ENCODE measurements around the gene LACRT. TPM values are rescaled to one million over a fixed set of nuclear protein-coding genes. Genes with fewer than 3 reads are reported as not detected.

Gene LACRT
- total RNA-seq, 2 donors from 2014 or later, result not detected

DNA sequence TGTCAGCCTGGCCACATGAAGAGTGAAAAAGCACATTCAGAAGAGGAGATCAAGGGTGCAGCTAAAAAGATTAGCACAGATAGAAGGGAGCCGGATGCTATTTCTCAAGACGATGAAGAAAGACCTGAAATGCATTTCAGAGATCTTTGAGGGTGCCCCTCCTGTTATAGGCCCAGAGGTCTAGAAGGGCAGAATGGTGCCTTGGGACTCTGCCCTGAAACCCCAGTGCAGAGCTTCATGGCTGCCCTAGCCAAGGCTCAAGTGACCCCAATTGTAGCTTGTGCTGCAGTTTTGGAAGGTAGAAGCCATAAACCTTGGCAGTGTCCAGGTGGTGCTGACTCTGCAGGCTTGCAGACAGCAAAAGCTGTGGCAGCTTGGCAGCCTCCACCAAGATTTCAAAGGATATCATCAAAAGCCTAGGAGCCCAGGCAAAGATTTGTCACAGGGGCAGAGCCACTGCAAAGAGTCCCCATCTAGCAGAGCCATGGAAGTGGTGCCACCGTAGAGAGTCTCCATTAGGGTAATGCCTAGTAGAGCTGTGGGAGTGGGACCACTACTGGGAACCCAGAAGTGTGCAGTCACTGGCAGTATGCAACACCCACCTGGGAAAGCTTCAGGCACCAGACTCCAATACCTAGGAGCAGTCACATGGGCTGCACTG is 6.4 kb downstream of the LACRT start:
- Mint-ChIP-seq H3K27ac (no peak overlapping the region), H3K9me3 (peaks cover 9 to 10% of the 10 kb centered on the region in 2 donors), H3K4me1 (ENCODE audit: low read depth) (no peaks in the 10 kb centered on the region), H3K36me3 (ENCODE audit: insufficient read depth in 2 of 2) (peaks cover 8 to 11% of the 10 kb centered on the region in 2 donors), H3K27me3 (ENCODE audit: low read depth) (peaks cover 42% of the 10 kb centered on the region), H3K4me3 (no peak overlapping the region)
- ATAC-seq (replicated peaks in 1 of 2) (no peak), DNase-seq (no peak)

DNA sequence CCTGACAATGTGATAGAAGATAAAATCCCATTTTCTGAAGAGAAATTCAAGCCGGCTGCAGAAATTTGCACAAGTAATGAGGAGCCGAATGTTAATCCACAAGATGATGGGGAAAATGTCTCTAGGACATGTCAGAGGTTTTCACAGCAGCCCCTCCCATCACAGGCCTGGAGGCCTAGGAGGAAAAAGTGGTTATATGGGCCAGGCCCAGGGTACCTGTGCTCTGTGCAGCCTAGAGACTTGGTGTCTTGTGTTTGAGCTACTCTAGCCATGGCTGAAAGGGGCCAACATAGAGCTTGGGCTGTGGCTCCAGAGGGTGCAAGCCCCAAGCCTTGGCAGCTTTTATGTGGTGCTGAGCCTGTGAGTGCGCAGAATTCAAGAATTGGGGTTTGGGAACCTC is 7.4 kb downstream of the LACRT start:
- no peaks in the 10 kb centered on the region for H3K4me1 Mint-ChIP-seq (ENCODE audit: low read depth)
- no peak overlapping the region for H3K4me3 Mint-ChIP-seq
- ATAC-seq (replicated peaks in 1 of 2) (no peak), DNase-seq (no peak)
- no peak overlapping the region for H3K27ac Mint-ChIP-seq
- peaks cover 50% of the 10 kb centered on the region for H3K27me3 Mint-ChIP-seq (ENCODE audit: low read depth)
- H3K36me3 Mint-ChIP-seq (ENCODE audit: insufficient read depth in 2 of 2), result peaks cover 8 to 11% of the 10 kb centered on the region in 2 donors
- peaks cover 9 to 10% of the 10 kb centered on the region in 2 donors for H3K9me3 Mint-ChIP-seq

DNA sequence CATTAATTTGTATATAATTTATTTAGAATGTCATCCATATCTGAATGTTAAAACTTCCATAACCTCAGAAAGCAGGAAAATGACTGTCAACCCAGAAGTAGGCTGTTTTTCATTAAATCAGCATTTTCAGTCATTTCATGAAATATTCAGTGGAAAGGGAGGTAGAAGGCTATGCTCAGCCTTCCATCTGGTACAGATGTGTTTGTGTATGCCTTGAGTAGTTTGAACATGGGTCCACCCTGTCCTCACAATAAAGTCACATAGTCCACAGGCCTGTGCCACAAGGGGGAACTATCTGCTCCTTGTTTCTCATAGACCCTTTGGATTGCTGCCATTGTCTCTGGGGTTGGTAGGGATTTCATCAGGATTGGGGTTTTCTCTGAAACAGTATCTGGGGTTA is 9.1 kb downstream of the LACRT start:
- Mint-ChIP-seq H3K9me3 (peaks cover 9 to 10% of the 10 kb centered on the region in 2 donors), H3K36me3 (ENCODE audit: insufficient read depth in 2 of 2) (peaks cover 8 to 11% of the 10 kb centered on the region in 2 donors), H3K4me3 (no peak overlapping the region), H3K27ac (no peak overlapping the region), H3K4me1 (ENCODE audit: low read depth) (no peaks in the 10 kb centered on the region), H3K27me3 (ENCODE audit: low read depth) (peaks cover 58% of the 10 kb centered on the region)
- ATAC-seq (replicated peaks in 1 of 2) (no peak), DNase-seq (no peak)

DNA sequence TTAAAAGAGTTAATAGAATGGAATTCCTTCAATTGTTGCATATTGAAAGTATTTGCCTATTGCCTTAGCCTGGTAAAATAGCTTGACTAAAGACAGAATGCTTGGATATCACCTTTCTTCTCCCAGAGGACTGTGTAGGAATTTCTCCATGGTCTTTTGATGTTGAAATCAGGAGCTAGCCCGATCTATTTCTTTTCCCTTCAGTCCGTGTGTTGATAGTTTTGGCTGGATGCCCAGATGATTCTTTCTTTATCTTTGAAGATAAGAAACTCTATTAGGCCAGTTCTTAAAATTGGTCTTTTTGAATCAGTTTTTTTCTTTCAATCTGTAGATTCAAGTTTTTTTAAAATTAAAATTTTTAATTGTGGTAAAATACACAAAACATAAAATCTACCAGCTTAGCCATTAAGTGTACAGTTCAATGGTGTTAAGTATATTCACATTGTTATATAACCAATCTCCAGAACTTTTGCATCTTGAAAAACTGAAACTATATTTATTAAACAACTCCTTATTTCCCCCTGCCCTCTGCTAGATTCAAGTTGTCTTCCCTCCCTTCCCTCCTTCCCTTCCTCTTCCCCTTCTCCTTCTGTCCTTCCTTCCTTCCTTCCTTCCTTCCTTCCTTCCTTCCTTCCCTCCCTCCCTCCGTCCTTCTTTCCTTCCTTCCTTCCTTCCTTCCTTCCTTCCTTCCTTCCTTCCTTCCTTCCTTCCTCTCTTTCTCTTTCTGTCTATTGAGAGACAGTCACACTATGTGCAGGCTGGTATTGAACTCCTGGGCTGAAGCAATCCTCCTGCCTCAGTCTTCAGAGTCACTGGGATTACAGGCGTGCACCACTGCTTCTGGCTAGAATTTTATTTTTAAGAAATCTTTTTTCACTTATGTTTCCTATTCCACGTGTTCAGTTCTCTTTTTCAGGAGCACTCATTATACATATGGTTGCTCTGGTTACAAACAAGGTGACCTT is 10.1 kb downstream of the LACRT start:
- Mint-ChIP-seq H3K36me3 (ENCODE audit: insufficient read depth in 2 of 2) (peaks cover 8 to 11% of the 10 kb centered on the region in 2 donors), H3K9me3 (peaks cover 9 to 10% of the 10 kb centered on the region in 2 donors), H3K4me3 (no peak overlapping the region), H3K27me3 (ENCODE audit: low read depth) (peaks cover 58% of the 10 kb centered on the region), H3K4me1 (ENCODE audit: low read depth) (no peaks in the 10 kb centered on the region), H3K27ac (no peak overlapping the region)
- ATAC-seq (replicated peaks in 1 of 2) (no peak), DNase-seq (no peak)

DNA sequence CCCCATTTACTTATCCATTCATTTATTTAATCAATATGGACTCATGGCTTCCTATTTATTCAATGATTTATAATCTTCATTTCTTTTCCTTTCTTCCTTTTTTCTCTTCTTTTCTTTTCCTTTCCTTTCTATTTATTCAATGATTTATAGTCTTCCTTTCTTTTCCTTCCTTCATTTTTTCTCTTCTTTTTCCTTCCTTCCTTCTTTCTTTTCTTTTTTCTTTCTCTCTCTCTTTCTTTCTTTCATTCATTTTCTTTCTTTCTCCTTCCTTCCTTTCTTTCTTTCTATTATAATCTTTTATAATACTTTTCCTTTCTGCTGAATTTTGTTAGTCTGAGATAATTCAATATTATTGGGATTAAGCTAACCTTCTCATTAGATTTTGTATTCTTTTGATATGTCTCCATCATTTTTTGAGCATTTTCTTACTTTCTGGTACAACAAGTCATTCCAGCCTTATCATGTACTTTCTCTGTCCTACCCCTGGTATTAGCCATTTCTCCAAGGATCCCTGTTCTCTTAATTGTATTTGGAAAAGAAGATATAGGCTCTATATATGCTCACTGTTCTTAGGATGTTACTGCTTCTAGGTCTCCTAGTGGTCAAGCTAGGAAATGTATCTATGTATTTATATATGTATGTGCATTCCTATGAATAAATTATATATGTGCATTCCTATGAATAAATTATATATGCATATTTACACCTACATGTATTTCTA is 12.1 kb downstream of the LACRT start:
- H3K4me3 Mint-ChIP-seq, result no peak overlapping the region
- H3K9me3 Mint-ChIP-seq, result peaks cover 5 to 6% of the 10 kb centered on the region in 2 donors
- DNase-seq, result no peak
- no peaks in the 10 kb centered on the region for H3K4me1 Mint-ChIP-seq (ENCODE audit: low read depth)
- H3K27ac Mint-ChIP-seq, result no peak overlapping the region
- peaks cover 65% of the 10 kb centered on the region for H3K27me3 Mint-ChIP-seq (ENCODE audit: low read depth)
- H3K36me3 Mint-ChIP-seq (ENCODE audit: insufficient read depth in 2 of 2), result peaks cover 6 to 8% of the 10 kb centered on the region in 2 donors
- no peak for ATAC-seq (replicated peaks in 1 of 2)

DNA sequence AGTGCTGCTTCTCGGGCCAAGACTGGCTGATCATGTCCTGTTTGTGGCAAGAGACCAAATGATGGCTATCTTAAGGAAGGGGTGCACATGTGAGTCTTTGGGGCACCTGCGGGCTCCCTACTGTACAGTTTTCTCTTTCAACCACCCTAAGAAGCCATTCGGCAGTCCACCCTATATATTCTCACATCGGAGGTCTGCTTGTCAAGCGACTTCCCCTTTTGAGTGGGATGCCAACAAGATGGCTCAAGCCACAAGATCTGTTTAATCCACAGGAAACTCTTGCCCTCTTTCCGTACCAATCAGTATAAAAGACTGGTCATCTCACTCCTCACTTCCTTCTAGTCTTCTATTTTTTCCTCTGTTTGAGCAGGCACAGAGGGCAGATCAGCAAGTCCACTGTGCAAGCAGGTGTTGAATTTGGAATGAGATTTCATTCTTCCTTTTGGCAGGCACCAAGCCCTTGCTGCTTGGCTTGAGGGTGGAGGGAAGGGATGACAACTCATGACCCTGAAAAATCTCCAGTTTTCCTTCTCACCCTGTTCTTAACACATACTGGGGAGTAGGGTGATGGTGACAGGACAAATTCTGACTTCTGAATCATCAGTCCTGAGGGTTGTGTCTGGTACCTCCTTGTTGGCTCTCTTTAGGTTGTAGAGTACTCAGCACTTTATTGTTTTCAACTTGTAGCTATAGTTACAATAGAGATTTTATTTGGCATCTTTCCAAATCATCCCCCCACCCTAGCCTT is 17.6 kb downstream of the LACRT start:
- Mint-ChIP-seq H3K9me3 (no peaks in the 10 kb centered on the region), H3K4me1 (ENCODE audit: low read depth) (no peaks in the 10 kb centered on the region), H3K36me3 (ENCODE audit: insufficient read depth in 2 of 2) (no peaks in the 10 kb centered on the region), H3K4me3 (no peak overlapping the region), H3K27ac (no peak overlapping the region), H3K27me3 (ENCODE audit: low read depth) (peaks cover 43% of the 10 kb centered on the region)
- ATAC-seq (replicated peaks in 1 of 2) (no peak), DNase-seq (no peak)

DNA sequence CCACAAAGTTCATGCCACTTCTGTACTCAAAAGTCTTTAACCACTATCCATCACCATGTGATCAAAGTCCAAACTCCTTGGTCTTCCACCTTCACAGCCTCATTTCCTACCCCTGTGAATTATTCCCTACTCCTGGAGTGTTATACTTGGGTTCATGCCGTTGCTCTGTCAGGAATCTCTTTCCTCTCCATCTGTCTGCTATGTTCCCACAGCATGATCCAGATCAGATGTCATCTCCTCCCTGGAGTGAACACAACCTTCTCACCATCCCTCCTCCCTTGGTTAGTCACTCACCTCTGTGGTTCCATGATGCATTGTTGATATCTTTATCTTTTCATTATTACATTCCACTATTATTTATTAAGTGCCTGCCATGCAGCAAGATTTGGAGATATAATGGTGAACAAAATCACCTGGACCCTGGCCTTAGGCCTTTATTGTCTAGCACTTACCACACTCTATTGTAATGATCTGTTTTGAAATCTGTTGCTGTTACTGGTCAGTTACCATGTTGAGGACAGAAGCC is 22.4 kb downstream of the LACRT start:
- Mint-ChIP-seq H3K27me3 (ENCODE audit: low read depth) (peaks cover 26% of the 10 kb centered on the region), H3K36me3 (ENCODE audit: insufficient read depth in 2 of 2) (no peaks in the 10 kb centered on the region)
- no peak for ATAC-seq (replicated peaks in 1 of 2)

DNA sequence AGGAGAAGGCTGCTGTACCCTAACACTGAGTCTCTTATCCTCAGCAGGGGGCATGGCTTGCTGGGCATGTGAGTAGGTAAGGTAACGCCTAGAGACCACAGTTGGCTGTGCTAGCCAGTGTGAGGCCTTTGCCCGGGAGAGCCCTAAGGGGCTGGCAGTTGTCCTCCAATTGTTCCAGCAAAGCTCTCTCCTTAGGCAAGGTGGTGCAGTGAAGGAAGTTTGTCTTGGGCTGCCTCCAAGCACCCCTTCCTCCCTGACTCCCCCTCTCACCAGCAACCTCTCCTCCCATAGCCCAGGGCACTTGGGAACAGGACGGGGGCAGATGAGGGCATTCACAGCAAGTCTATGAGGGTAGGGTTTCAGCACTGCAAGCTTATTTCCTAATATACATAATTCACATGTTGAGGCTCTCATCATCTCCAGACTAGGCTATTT is 23.0 kb downstream of the LACRT start:
- no peak for ATAC-seq (replicated peaks in 1 of 2)
- Mint-ChIP-seq H3K4me3 (no peak overlapping the region), H3K4me1 (ENCODE audit: low read depth) (no peaks in the 10 kb centered on the region), H3K27me3 (ENCODE audit: low read depth) (peaks cover 23% of the 10 kb centered on the region), H3K27ac (no peak overlapping the region), H3K36me3 (ENCODE audit: insufficient read depth in 2 of 2) (no peaks in the 10 kb centered on the region), H3K9me3 (no peaks in the 10 kb centered on the region)
- no peak for DNase-seq

More for the DNA sequence above, 22.4 kb downstream of the LACRT start:
- no peak overlapping the region for H3K4me3 Mint-ChIP-seq
- no peak overlapping the region for H3K27ac Mint-ChIP-seq
- no peaks in the 10 kb centered on the region for H3K9me3 Mint-ChIP-seq
- H3K4me1 Mint-ChIP-seq (ENCODE audit: low read depth), result no peaks in the 10 kb centered on the region
- DNase-seq, result no peak

DNA sequence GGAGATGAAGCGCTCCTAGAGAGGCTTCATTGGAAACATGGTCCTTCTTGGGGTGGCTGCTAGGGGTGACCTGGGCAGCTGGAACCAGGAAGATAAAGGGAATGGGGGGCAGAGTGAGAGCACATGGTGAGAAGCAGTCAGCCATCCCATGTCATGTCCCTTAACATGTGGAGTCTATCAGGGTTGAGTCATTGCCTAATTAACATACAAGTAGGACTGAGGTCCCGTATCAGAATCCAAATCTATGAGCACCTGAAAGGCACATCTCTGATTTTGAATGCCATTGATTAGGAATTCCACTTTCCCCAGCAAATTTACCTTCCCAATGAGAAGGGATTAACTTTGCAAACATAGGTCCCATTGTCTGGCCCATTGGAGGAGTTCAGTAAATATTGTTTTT is 25.9 kb downstream of the LACRT start:
- Mint-ChIP-seq H3K4me3 (no peak overlapping the region), H3K27ac (no peak overlapping the region), H3K4me1 (ENCODE audit: low read depth) (no peaks in the 10 kb centered on the region), H3K27me3 (ENCODE audit: low read depth) (peaks cover 8% of the 10 kb centered on the region), H3K36me3 (ENCODE audit: insufficient read depth in 2 of 2) (no peaks in the 10 kb centered on the region), H3K9me3 (no peaks in the 10 kb centered on the region)
- no peak for DNase-seq
- ATAC-seq (replicated peaks in 1 of 2), result no peak

DNA sequence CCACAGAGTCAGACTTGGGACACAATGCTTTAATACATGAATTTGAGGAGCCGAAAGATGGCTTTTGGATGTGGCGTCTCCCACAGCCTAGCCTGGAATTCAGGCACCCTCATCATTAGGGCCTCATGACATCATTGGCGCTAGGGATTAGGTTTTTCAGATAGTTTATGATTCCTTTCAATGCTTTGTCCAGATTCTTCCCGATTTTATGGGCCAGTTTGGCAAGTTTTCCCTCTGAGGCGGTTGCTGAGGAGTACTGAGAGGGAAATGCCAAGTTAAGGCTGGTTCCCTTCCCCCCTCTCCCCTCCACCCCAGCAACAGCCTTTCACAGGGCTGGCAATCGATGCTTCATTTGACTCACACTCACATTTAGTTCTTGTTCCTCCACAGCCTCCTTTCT is 26.5 kb downstream of the LACRT start:
- Mint-ChIP-seq H3K4me1 (ENCODE audit: low read depth) (peaks cover 2% of the 10 kb centered on the region), H3K36me3 (ENCODE audit: insufficient read depth in 2 of 2) (no peaks in the 10 kb centered on the region), H3K27me3 (ENCODE audit: low read depth) (peaks cover 8% of the 10 kb centered on the region), H3K9me3 (no peaks in the 10 kb centered on the region), H3K4me3 (no peak overlapping the region), H3K27ac (no peak overlapping the region)
- ATAC-seq (replicated peaks in 1 of 2) (no peak), DNase-seq (no peak)

DNA sequence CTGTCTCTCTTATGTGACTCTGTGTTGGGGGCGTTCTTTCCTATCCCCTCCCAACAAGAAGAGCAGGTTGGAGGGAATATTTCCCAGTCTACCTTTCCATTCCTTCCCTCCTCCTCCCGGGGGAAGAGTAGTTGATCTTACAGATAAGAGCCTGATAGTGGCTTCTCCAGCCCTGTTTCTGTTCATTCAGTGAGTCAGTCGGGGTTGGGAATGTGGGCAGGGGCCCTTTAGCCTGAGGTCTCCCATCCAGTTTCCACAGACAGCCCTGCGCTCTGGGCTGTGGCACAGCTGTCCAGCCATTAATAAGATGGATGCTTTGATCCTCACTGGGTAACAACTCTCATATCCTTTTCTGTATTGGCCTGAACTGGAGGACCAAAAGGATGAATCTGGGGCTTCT is 28.1 kb downstream of the LACRT start:
- Mint-ChIP-seq H3K27ac (no peak overlapping the region), H3K9me3 (no peaks in the 10 kb centered on the region), H3K4me3 (no peak overlapping the region), H3K4me1 (ENCODE audit: low read depth) (peaks cover 6% of the 10 kb centered on the region), H3K36me3 (ENCODE audit: insufficient read depth in 2 of 2) (no peaks in the 10 kb centered on the region), H3K27me3 (ENCODE audit: low read depth) (peaks cover 8% of the 10 kb centered on the region)
- DNase-seq (no peak), ATAC-seq (replicated peaks in 1 of 2) (no peak)

DNA sequence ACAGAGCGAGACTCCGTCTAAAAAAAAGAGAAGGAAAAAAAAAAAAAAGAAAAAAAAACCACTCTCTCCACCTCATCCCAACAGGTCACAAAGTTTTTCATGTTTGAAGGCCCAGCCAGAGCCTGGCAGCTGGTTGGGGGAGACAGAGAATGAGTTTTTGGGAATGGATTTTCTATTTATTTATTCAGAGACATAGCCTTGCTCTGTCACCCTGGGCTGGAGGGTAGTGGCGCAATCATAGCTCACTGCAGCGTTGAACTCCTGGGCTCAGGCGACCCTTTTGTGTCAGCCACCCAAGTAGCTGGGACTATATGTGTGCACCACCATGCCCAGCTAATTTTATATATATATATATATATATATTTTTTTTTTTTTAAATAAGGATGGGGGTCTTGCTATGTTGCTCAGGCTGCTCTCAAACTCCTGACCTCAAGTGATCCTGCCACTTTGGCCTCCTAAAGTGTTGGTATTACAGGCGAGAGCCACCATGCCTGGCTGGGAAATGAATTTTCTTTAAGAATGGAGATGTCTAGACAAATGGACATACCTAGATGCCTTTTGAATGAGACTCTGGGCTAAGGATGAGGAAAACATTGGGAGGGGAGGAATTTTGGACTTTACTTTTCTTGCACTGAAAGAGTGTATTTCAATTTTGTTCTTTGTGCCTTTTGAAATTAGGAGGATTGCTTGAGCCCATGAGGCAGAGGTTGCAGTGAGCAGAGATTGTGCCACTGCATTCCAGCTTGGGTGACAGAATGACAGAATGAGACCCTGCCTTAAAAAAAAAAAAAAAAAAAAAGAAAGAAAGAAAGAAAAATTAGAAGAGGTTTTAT is 29.3 kb downstream of the LACRT start:
- H3K4me3 Mint-ChIP-seq, result no peak overlapping the region
- peaks cover 6% of the 10 kb centered on the region for H3K4me1 Mint-ChIP-seq (ENCODE audit: low read depth)
- ATAC-seq (replicated peaks in 1 of 2), result no peak
- no peaks in the 10 kb centered on the region for H3K36me3 Mint-ChIP-seq (ENCODE audit: insufficient read depth in 2 of 2)
- H3K27ac Mint-ChIP-seq, result no peak overlapping the region
- peaks cover 8% of the 10 kb centered on the region for H3K27me3 Mint-ChIP-seq (ENCODE audit: low read depth)
- no peak for DNase-seq
- no peaks in the 10 kb centered on the region for H3K9me3 Mint-ChIP-seq
